Upper lobe of right lung (tissue), 1 donor: ENCODE data around the gene PABPC3. TPM values are rescaled to one million over a fixed set of nuclear protein-coding genes. Genes with fewer than 3 reads are reported as not detected.

Source experiments
- ATAC-seq: fragments of 200-7000 bp; cut with Tn5 transposase; one replicate; pipeline ENCODE4 v1.9.1; 2020; ENCODE audit warnings: mild to moderate bottlenecking, moderate library complexity
- DNase-seq: peaks from one replicate; pipeline ENCODE4 v3.0.0-alpha.2; 2020
- H3K27ac ChIP-seq: fragments of 200-600 bp; one replicate; pipeline ENCODE4 v1.8.0; 2022
- H3K27me3 ChIP-seq: fragments of 200-600 bp; one replicate; pipeline ENCODE4 v1.8.0; 2022; ENCODE audit warnings: mild to moderate bottlenecking
- H3K36me3 ChIP-seq: fragments of 200-600 bp; one replicate; pipeline ENCODE4 v1.8.0; 2022
- H3K4me1 ChIP-seq: fragments of 200-600 bp; one replicate; pipeline ENCODE4 v1.8.0; 2022
- H3K4me3 ChIP-seq: fragments of 200-600 bp; one replicate; pipeline ENCODE4 v1.8.0; 2022; ENCODE audit warnings: mild to moderate bottlenecking
- H3K9me3 ChIP-seq: fragments of 200-600 bp; one replicate; pipeline ENCODE4 v1.8.0; 2022
- CTCF ChIP-seq: fragments of 200-600 bp; IDR thresholded peaks from one replicate; pipeline ENCODE4 v1.8.0; 2022; ENCODE audit warnings: antibody characterized with exemption
- intact Hi-C: fragments of 100-400 bp; cut with DNase I; formaldehyde crosslinking; loops from one replicate; pipeline ENCODE4 v1.11.0; 2022
- total RNA-seq: library from RNA; stranded (reverse); fragmentation: NEBNext Ultra II Directional; extraction: Animal tissue kit (Norgen Biotek cat#: 25700); gene quantifications from one replicate; pipeline ENCODE4 v1.2.1, GENCODE V29; 2021
- donor health status: DM: no; HTN: yes; CAD: no; lungs with severe emphysema.

The PABPC3 gene
- total RNA-seq, 1 donor from 2014 or later, result 0.12 TPM

GRCh38 chr13:25059958-25060357 is 36.0 kb upstream of the PABPC3 start:
- Histone ChIP-seq H3K36me3 (no peaks in the 10 kb centered on the region), H3K27ac (no peak overlapping the region), H3K27me3 (no peaks in the 10 kb centered on the region), H3K4me3 (no peak overlapping the region), H3K9me3 (no peaks in the 10 kb centered on the region), H3K4me1 (no peaks in the 10 kb centered on the region)
- no peak for ATAC-seq
- intact Hi-C loops, result no loop called here
- TF ChIP-seq CTCF, result no peak
- no peak for DNase-seq

GRCh38 chr13:25062479-25062878 is 33.5 kb upstream of the PABPC3 start:
- no peak for ATAC-seq
- H3K27ac ChIP-seq, result no peak overlapping the region

DNA sequence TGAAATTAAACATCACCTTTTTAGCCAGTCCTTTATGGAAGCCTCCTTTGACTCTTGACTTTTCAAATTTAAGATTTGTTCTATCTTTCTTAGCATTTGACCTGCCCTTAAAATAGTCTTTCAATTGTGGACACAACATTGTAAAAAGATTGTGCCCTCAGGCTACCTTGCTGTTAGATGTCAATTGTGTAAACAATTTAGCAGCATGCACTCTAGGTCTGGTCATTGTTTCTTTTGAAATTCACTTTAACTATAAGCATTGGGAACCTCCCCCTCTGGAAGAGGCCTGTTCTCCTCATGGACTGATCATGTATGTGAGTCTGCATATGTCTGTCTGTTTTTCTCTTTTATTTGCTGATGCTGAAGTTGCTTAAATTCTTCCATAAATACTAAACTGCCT is 31.5 kb upstream of the PABPC3 start:
- ATAC-seq, result no peak
- Histone ChIP-seq H3K27ac (no peak overlapping the region), H3K9me3 (no peaks in the 10 kb centered on the region), H3K36me3 (no peaks in the 10 kb centered on the region), H3K4me3 (no peak overlapping the region), H3K27me3 (peaks cover 9% of the 10 kb centered on the region), H3K4me1 (no peaks in the 10 kb centered on the region)
- no peak for DNase-seq
- intact Hi-C loops, result no loop called here
- no peak for TF ChIP-seq CTCF

More at GRCh38 chr13:25062479-25062878, 33.5 kb upstream of the PABPC3 start:
- H3K4me1 ChIP-seq, result no peaks in the 10 kb centered on the region
- peaks cover 7% of the 10 kb centered on the region for H3K27me3 ChIP-seq
- no peak overlapping the region for H3K4me3 ChIP-seq
- no peak for DNase-seq
- H3K9me3 ChIP-seq, result no peaks in the 10 kb centered on the region
- TF ChIP-seq CTCF, result no peak
- intact Hi-C loops, result no loop called here
- H3K36me3 ChIP-seq, result no peaks in the 10 kb centered on the region

DNA sequence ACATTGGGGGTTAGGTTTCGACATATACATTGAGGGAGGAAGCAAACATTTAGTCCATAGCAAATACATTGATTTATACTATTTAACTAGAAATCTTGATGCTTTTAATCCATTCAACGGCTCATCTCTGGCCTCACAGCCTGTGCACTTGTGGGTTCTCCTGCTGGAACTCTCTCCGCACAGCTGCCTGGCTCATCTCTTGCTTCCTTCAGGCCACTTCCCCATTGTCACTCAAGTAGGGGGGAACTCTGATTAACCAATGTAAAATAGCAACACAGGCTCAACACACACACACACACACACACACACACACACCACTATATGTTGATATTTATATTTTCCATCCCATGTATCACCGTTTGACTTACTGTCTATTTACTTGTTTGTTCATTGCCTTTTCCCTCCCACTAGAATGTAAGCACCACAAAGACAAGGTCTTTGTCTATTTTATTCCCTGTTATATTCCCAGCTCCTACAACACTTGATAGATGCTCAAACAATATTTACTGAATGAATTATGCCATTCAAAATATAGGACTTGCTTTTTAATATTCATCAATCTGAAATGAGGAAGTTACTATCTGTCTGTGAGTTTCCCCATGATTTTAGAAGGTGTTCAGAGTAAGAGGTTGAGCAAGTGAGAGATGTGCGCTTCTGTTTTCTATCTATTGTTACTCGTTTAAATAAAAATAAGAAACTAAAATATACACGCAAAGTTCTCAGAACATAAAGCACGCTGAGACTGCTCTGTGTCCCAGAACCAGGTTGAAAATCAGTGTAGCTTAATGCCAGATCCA is 29.8 kb upstream of the PABPC3 start:
- ATAC-seq (no peak), DNase-seq (no peak)
- intact Hi-C loops, result no loop called here
- TF ChIP-seq CTCF, result no peak
- Histone ChIP-seq H3K27ac (no peak overlapping the region), H3K4me1 (no peaks in the 10 kb centered on the region), H3K36me3 (no peaks in the 10 kb centered on the region), H3K27me3 (peaks cover 13% of the 10 kb centered on the region), H3K4me3 (no peak overlapping the region), H3K9me3 (no peaks in the 10 kb centered on the region)

DNA sequence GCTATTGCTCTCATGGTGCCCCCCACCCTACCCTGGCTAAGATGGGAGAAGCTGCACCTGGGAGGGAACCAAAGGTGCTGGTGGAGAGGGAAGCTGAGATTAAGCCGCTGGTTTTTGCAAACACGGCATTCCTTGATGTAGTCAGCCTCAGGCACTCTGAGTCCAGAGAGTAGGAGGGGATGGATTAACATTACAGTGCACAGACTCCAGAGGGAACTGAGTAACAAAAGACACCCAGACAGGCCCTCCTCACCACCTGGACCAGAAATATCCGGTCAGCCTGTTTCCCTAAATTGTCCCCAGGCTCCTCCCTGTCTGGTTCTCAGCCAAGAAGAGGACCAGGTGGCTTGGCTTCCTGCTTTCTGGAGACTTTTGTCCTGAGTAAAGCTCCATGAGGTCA is 28.9 kb upstream of the PABPC3 start:
- H3K27me3 ChIP-seq, result peaks cover 13% of the 10 kb centered on the region
- intact Hi-C loops, result no loop called here
- H3K27ac ChIP-seq, result no peak overlapping the region
- DNase-seq (no peak), ATAC-seq (no peak)
- no peak for TF ChIP-seq CTCF
- no peak overlapping the region for H3K4me3 ChIP-seq
- no peaks in the 10 kb centered on the region for H3K9me3 ChIP-seq
- no peaks in the 10 kb centered on the region for H3K4me1 ChIP-seq
- no peaks in the 10 kb centered on the region for H3K36me3 ChIP-seq
